K562 (cell line): ENCODE results near the gene RAB31. TPM values are rescaled to one million over a fixed set of nuclear protein-coding genes. Genes with fewer than 3 reads are reported as not detected.

Experiments used
- ATAC-seq: fragments of 200-7000 bp; cut with Tn5 transposase; 3 replicates; pipeline ENCODE4 v1.9.1; 2020; ENCODE audit warnings: moderate library complexity
- BruUV-seq: library from RNA; stranded (reverse); fragments of 400-500 nt; replicated peaks from 2 replicates; lab custom pipeline; 2021; lab: Mats Ljungman, UMichigan
- CTCF ChIA-PET: fragments of 300-600 bp; formaldehyde crosslinking; extraction: SDS; loops from one replicate; lab custom pipeline; 2021; ENCODE audit warnings: low intra/inter-chr PET ratio; lab: Yijun Ruan, JAX
- POLR2A ChIA-PET: fragments of 300-600, 350-650 bp; sonication (Branson Sonifier 250); formaldehyde crosslinking; extraction: SDS; loops from one replicate; lab custom pipeline; 2021; ENCODE audit warnings: antibody characterized with exemption, inconsistent platforms; lab: Yijun Ruan, JAX
- DNase-seq, 4 experiments: peaks; one replicate each; pipeline versions ENCODE4 v3.0.0 to v3.0.0-alpha.2; 2011 to 2018; ENCODE audit warnings: low spot score in 3 of 4, mixed read lengths in 3 of 4; ENCODE audit errors: extremely low read depth in 1 of 4
- FAIRE-seq: peaks from 2 replicates; lab custom pipeline; 2011; peaks lifted over from hg19 to GRCh38; lab: Jason Lieb, UNC
- H2AFZ ChIP-seq: 2 replicates; pipeline ENCODE4 v1.6.0; 2011; ENCODE audit warnings: low read depth, low read length, control low read depth, inconsistent platforms
- H3K27ac ChIP-seq: fragments of 200-600 bp; 3 replicates; pipeline ENCODE4 v1.8.0; 2011; ENCODE audit warnings: low read depth, mild to moderate bottlenecking, control low read depth, inconsistent platforms, low read length, moderate library complexity, mixed read lengths; ENCODE audit errors: extremely low read depth
- H3K27me3 ChIP-seq, 2 experiments: fragments of 300-600 bp in 1 of 2; 2 replicates in 1 of 2; 3 replicates in 1 of 2; pipeline versions ENCODE4 v1.6.0 to v1.8.0; 2011; ENCODE audit warnings: inconsistent platforms in 2 of 2, low read length in 2 of 2, mild to moderate bottlenecking in 1 of 2, mixed read lengths in 1 of 2, moderate library complexity in 1 of 2; ENCODE audit not compliant: control insufficient read depth in 2 of 2, insufficient read depth in 2 of 2
- H3K36me3 ChIP-seq: fragments of 300-600 bp; 3 replicates; pipeline ENCODE4 v1.8.0; 2011; ENCODE audit warnings: mild to moderate bottlenecking, low read length, inconsistent platforms; ENCODE audit not compliant: control insufficient read depth, insufficient read depth
- H3K4me1 ChIP-seq, 2 experiments: fragments of 200-600 bp in 1 of 2; replicated peaks in 1 of 2; 2 replicates in 1 of 2; 3 replicates in 1 of 2; pipeline versions ENCODE4 v1.5.1 to v1.8.0; 2011; ENCODE audit warnings: inconsistent platforms in 2 of 2, low read length in 2 of 2, mild to moderate bottlenecking in 1 of 2, mixed read lengths in 1 of 2, moderate library complexity in 1 of 2; ENCODE audit not compliant: control insufficient read depth in 2 of 2, insufficient read depth in 2 of 2
- H3K4me2 ChIP-seq: 2 replicates; pipeline ENCODE4 v1.6.1; 2011; ENCODE audit warnings: low read length, control low read depth, inconsistent platforms, mixed read lengths; ENCODE audit not compliant: insufficient read depth
- H3K4me3 ChIP-seq: fragments of 200-600 bp; sonication (generic), shearing (Covaris generic); 2 replicates; pipeline ENCODE4 v1.5.1; 2016; ENCODE audit warnings: control low read depth, inconsistent platforms
- H3K79me2 ChIP-seq: fragments of 200-600 bp; 3 replicates; pipeline ENCODE4 v1.8.0; 2011; ENCODE audit warnings: low read length, inconsistent platforms; ENCODE audit not compliant: control insufficient read depth, insufficient read depth
- H3K9ac ChIP-seq, 2 experiments: 2 replicates each; pipeline versions ENCODE4 v1.6.0 to v1.6.1; 2011; ENCODE audit warnings: low read depth in 2 of 2, low read length in 2 of 2, control low read depth in 1 of 2, inconsistent platforms in 1 of 2, mild to moderate bottlenecking in 1 of 2, mixed read lengths in 1 of 2; ENCODE audit not compliant: insufficient read depth in 1 of 2
- H3K9me1 ChIP-seq: one replicate; pipeline ENCODE4 v1.6.0; 2011; ENCODE audit warnings: inconsistent platforms, mild to moderate bottlenecking, low read length, moderate library complexity; ENCODE audit not compliant: control insufficient read depth, insufficient read depth
- H3K9me3 ChIP-seq: replicated peaks from 2 replicates; pipeline ENCODE4 v1.5.1; 2011; ENCODE audit warnings: low read depth, low read length, inconsistent platforms; ENCODE audit not compliant: control insufficient read depth, insufficient read depth
- H4K20me1 ChIP-seq: replicated peaks from 2 replicates; pipeline ENCODE4 v1.6.1; 2011; ENCODE audit warnings: low read length, inconsistent platforms, mixed read lengths; ENCODE audit not compliant: control insufficient read depth, insufficient read depth
- CBX3 ChIP-seq, 2 experiments: IDR thresholded peaks; 1 replicate in 1 of 2; 2 replicates in 1 of 2; pipeline ENCODE4 v1.6.1; 2012; ENCODE audit warnings: inconsistent platforms in 2 of 2, low read length in 2 of 2, borderline replicate concordance in 1 of 2, control low read depth in 1 of 2
- CBX5 ChIP-seq: IDR thresholded peaks from 2 replicates; pipeline ENCODE4 v1.6.1; 2014; ENCODE audit warnings: low read depth, borderline replicate concordance
- SMARCA4 ChIP-seq: fragments of 450-650 bp; IDR thresholded peaks from 2 replicates; pipeline ENCODE4 v1.6.1; 2016
- ZBED1 ChIP-seq: IDR thresholded peaks from 2 replicates; pipeline ENCODE4 v1.6.1; 2014
- ZNF197 ChIP-seq: fragments of 200-800 bp; sonication (Bioruptor generic); IDR thresholded peaks from 2 replicates; pipeline ENCODE4 v1.6.1; 2016; ENCODE audit warnings: low read depth, missing genetic modification characterization, missing compliant biosample characterization
- ZNF717 ChIP-seq: fragments of 250-450 bp; sonication (Bioruptor Pico); IDR thresholded peaks from 2 replicates; pipeline ENCODE4 v1.5.0; 2021
- WGBS: fragments of 100-300 bp; shearing (Covaris generic); methylation state at CpG from one replicate; pipeline ENCODE4 v1.1.6; 2016; ENCODE audit warnings: low coverage, mixed read lengths; ENCODE audit not compliant: insufficient coverage; ENCODE audit errors: missing lambda C conversion rate; 5-methylcytosine and 5-hydroxymethylcytosine counted together
- in situ Hi-C: fragments of 300-500 bp; cut with MboI; formaldehyde crosslinking; loops from 4 replicates; pipeline ENCODE4 v1.15.0; 2018; ENCODE audit warnings: inconsistent platforms, mixed read lengths
- intact Hi-C: fragments of 100-400 bp; cut with micrococcal nuclease; formaldehyde crosslinking; loops from 2 replicates; pipeline ENCODE4 v1.14.2; 2022
- polyA plus RNA-seq, 8 experiments: library from polyadenylated mRNA; depleted of rRNA in 4 of 8; stranded (reverse) in 5 of 8; unstranded in 3 of 8; fragments of >200 nt; fragmentation: Nextera tagmentation in 2 of 8; fragmentation: Illumina TruSeq in 1 of 8; extraction: Ambion mirVana in 2 of 8; extraction: Trizol in 1 of 8; gene quantifications; 2 replicates each; pipeline versions ENCODE4 v1.2.1 to v1.2.3, GENCODE V29; 2011 to 2014; ENCODE audit warnings: inconsistent platforms in 1 of 8, missing spikeins in 1 of 8
- total RNA-seq, 7 experiments: library from RNA; depleted of rRNA in 6 of 7; stranded (reverse); fragments of >200 nt in 6 of 7; fragmentation: Illumina TruSeq in 2 of 7; extraction: Trizol in 2 of 7; gene quantifications; 2 replicates each; pipeline versions ENCODE4 v1.2.1 to v1.2.3, GENCODE V29; 2011 to 2021; ENCODE audit warnings: low replicate concordance in 1 of 7

The RAB31 gene
- total and polyA plus RNA-seq, 9 of the 15 experiments (the other 6 are each of a cell fraction or from before 2014, with no cell fraction given), result 20.7 to 70.4 (median 41.3) TPM

DNA sequence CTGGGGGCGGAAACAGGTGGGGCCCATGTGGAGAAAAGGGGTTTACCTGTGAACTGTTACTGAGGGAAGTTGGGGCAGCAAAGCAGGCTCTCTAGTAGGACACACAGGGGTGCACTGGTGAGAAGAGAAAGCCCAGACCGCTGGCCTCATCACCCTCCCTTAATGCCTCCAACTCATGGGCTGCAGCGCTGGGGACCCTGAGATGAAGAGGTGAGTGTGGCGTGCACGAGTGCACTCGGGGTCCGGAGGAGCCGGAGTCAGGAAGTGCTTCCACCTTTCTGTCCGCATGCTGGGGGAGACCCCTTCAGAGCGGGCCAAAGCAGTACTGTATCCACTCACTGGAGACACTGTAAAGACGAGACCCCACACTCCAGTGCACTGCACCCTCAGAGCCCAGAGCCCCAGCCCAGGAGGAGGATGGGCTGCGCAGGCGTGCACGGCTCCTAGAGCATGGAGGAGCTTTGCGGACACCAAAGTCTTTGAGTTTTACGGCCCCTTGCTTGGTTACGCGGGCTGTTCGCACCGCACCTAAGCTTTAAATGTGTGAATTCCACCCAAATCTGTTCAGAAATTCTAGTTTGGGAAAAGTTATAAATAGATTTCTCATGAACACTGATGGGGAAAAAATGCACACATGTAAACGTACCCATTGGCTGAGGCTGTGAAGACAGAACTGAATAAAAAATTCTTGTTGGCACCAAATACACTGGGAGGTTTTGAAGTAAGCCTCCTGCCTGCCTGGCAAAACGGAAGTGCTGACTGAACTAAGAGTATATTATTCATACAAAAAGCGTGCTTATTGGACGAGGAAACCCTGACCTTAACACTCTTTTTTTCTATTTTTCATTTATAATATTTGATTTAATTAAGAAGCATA lies 48.4 kb upstream of the RAB31 start:
- Histone ChIP-seq H3K79me2 (no peaks in the 10 kb centered on the region), H3K9me1 (no peaks in the 10 kb centered on the region), H3K4me1 (peaks cover 4 to 8% of the 10 kb centered on the region in 2 experiments; a peak in 3 of 5 replicates), H3K36me3 (no peaks in the 10 kb centered on the region), H2AFZ (peak overlapping the region; percentile 48; the same call in 1 of the 2 replicates), H3K4me2 (no peak overlapping the region), H3K4me3 (no peak overlapping the region), H4K20me1 (no peaks in the 10 kb centered on the region), H3K27ac (no peak overlapping the region), H3K9me3 (no peaks in the 10 kb centered on the region), H3K9ac (no peak overlapping the region), H3K27me3 (no peaks in the 10 kb centered on the region)
- TF ChIP-seq ZBED1 (0 out of 2 replicates have a peak, but pooled peaks have one; percentile 30), ZNF197 (no peak), SMARCA4 (no peak), ZNF717 (CRISPR knock-in tag) (no peak), CBX5 (no peak), CBX3 (IDR thresholded peaks at IDR 0.05; ENCODE audit: borderline replicate concordance in 1 of 2, low read length in 2 of 2) (no peak)
- ATAC-seq (peak; percentile 33; the same call in 2 of the 3 replicates), FAIRE-seq (no peak), DNase-seq (no peak)
- intact Hi-C loops, result loop anchor here (5.0 kb wide), 1 partner anchor 47 kb away; the partner anchor contains the start of gene PPP4R1
- in situ Hi-C loops, result no loop called here
- BruUV-seq, result no TSS peak
- 68% methylated on average over 24 of the region's 24 CpGs for WGBS
- ChIA-PET CTCF (interaction anchor here (0.7 kb wide), 1 partner anchor 97 kb away, joined by 3 read pairs; no protein-coding TSS in a partner anchor), POLR2A (interaction anchor here (0.6 to 1.5 kb wide), 2 partner anchors 84 to 115 kb away, joined by 3 read pairs; no protein-coding TSS in a partner anchor)
